CD4-positive, alpha-beta T cell treated with Interleukin-6 at 100 ng/mL for 8 hours (primary cell): Measurements from ENCODE around the gene GIPR.
"Not testable (repeated sequence)": the region's sequence is repeated elsewhere in the genome, so short reads cannot be mapped to it uniquely, and the experiment has no call there.

Experiments used
- DNase-seq: peaks from one replicate; pipeline ENCODE4 v3.0.0-alpha.2; 2020; ENCODE audit warnings: mixed read lengths, low spot score

GIPR gene, protein sequence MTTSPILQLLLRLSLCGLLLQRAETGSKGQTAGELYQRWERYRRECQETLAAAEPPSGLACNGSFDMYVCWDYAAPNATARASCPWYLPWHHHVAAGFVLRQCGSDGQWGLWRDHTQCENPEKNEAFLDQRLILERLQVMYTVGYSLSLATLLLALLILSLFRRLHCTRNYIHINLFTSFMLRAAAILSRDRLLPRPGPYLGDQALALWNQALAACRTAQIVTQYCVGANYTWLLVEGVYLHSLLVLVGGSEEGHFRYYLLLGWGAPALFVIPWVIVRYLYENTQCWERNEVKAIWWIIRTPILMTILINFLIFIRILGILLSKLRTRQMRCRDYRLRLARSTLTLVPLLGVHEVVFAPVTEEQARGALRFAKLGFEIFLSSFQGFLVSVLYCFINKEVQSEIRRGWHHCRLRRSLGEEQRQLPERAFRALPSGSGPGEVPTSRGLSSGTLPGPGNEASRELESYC

GRCh38 chr19:45667620-45668341, at the start of gene GIPR:
GIPR (plus strand) TSS chr19:45668221; CDS start chr19:45669521, 1,300 bp downstream.
- peak; percentile 40 for DNase-seq

DNA sequence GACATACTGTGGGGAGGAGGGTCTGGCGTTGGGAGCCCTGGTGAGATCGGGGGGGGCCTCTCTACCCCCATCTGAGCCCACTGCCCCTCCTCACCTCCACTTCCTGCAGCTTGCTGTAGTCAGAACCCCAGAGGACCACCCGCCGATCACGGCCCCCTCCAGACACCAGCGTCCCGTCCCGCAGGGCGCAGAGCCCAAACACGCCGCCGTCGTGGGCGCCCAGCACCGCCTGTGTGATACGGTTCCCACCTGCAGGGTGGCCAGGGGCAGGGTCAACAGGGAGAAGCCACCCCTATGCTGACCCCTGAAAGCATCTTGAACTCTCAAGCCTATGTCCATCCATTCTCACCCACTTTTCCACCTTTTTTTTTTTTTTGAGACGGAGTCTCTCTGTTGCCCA, 46.6 kb upstream of the GIPR start:
- DNase-seq = no peak

DNA sequence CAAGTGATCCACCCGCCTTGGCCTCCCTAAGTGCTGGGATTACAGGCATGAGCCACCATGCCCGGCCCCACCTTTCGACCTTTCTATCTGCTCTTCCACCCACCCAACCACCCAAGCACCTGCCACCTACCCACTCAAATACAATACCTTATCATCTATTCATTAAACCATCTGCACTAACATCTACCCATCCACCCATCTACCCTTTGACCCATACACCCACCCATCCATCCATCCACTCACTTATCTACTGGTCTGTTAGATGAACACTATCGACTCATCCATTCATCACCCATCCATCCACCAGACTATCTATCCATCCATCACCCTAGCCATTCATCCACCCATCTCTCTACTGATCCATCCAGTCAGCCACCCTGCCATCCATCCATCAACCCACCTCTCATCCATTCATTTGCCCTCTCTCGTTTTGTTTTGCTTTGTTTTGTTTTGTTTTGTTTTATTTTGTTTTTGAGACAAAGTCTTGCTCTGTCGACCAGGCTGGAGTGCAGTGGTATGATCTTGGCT, 46.0 kb upstream of the GIPR start:
- no peak for DNase-seq

DNA sequence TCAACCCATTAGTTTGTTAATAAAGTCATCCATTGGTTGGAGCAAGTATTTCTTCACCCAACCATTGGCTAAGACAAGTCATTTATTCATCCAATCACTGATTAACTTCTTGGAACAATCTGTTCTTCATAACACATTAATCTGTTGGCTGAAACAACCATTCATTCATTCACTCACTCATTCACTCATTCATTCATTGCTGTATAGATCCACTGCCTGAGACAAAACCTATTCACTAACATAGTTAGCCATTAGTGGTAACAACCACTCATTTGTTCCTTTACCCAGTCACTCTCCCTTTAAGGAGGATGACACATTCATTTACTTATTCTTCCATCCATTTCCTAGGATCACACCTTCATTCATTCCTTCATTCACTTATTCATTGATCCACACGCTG, 44.0 kb upstream of the GIPR start:
- no peak for DNase-seq

DNA sequence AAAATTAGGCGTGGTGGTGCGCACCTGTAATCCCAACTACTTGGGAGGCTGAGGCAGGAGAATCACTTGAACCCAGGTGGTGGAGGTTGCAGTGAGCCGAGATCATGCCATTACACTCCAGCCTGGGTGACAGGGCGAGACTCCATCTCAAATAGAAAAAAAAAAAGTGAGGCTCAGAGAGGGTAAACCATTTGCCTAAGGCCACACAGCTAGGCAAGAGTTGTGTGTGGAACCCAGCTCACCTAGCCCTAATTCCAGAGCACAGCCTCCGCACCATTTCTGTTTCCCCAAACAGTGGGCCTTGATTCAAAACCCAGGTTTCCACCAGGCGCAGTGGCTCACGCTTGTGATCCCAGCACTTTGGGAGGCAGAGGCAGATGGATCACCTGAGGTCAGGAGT, 39.8 kb upstream of the GIPR start:
- not testable (repeated sequence) for DNase-seq

GRCh38 chr19:45629704-45630103, 38.3 kb upstream of the GIPR start:
- DNase-seq = no peak

GRCh38 chr19:45630463-45630862, 37.6 kb upstream of the GIPR start:
- no peak for DNase-seq

GRCh38 chr19:45632468-45633196, 35.4 kb upstream of the GIPR start:
- DNase-seq = no peak

- no peak for DNase-seq
Measured at GRCh38 chr19:45636275-45636674, 31.7 kb upstream of the GIPR start.

DNA sequence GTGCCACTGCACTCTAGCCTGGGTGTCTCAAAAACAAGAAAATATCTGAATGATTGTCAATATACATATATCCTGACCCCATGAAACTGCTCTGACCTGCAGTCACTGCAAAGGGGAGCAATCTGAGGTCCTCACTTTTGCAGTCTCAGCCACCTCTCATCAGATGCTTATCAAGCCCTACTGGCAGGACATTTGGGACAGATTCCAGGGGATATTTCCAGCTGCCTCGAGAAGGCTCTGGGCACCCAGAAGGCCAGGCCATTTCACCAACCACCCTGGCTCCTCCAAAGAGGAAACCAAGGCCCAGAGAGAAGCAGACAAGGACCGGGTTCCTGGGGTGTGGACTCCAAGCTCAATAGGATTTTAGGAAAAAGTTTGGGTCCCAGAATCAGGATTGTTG, 31.1 kb upstream of the GIPR start:
- no peak for DNase-seq

GRCh38 chr19:45637890-45638667, 29.9 kb upstream of the GIPR start:
- no peak for DNase-seq

GRCh38 chr19:45638930-45639729, 28.9 kb upstream of the GIPR start, which contains the start of gene EML2:
EML2 (minus strand) TSS chr19:45639397; CDS start chr19:45639376, 21 bp downstream.
- DNase-seq = peak; percentile 45

DNA sequence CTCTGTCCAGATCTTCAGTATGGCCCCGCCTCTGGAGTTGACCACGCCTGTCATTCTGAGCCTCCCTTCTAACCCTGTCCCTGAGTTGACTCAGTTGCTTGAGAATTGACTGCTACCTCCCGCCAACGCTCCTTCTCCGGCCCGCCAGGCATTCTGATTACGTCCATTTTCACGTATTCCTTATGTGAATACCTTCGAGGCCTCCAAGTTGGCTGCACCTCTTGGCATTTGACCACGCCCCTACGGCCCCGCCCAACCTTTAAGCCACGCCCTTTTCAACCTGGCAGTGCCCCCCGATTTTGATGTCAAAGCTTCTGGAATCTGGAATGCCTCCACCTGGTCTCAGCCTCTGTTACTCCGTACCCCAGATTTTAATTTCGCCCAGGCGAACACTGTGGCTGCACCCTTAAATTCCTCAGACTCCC, 27.2 kb upstream of the GIPR start:
- no peak for DNase-seq

DNA sequence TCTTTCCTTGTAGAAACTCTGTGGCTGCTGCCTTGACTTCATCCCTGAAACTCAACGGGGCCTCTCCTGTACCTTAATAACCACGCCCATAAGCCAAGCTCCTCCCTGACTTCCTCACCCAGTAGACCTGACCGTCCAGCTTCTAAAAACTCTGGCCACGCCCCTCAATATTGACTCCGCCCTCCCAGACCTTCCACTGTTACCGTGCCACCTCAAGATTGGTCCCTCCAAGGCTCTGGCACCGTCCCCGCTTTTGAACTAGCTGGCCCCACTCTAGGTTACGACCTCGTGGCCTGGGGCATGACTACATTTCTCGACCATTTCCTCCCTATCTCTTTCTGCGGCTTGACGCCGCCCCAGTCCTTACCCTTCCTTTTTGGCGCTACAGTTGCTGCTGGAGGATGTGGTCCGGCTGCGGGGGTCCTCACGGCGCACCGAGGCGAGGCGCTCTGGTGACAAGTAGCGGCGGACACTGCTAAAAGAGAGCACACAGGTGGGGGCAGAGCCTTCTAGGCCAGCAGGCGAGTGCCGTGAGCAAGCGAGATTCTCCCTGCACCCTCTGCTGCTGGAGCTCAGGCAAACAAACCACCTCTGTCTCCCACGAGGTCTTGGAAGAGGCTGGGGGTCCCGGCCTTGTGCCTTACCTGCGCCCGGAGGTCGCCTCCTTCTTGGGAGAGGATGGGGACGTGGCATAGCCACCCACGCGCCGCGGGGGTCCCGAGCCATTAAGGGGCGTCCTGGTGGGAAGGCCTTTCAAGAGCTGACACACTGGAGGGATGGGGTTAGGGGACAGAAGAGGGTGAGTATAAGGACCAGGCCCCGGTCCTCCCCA, 26.5 kb upstream of the GIPR start:
- peak; percentile 69 for DNase-seq

DNA sequence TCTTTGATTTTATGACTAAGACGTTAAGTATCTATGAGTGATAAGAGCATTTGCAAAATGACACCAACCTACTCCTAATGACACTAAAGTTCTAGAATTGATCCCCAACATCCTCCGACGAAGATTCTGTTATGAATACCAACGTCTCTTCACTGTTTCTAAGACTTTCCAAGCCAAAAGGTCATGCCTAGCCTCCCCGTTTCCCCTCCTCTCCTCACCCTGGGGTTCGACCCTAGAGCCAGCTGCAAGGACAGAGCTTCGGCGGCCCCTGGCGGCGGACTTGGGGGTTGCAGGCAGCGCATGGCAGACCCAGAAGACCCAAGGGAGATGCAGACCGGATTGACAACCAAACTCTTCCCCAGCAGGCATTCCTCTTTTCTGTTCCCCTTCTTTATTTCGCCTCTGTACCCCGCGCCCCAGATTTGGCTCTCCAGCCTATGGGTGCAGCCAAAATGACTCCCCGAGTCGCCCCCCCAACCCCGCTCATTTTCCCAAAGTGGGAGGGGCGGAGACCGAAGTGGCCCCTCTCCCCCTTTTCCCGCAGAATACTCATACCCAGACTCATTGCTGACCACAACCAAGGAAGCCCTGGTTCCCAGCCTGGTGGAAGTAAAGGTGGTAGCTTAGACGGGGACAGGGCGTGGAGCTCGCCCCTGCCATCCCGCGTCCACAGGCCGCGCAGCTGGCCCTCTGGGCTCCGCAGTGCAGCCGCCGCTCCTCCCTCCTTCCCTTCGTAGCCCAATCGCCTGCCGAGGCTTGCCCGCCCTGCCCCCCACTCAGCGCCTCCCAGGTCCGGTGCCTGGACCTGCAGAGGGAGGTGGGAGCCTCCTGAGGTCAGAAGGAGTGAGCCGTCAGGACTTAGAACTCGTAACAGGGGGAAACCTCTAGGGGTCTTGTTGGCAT, 24.7 kb upstream of the GIPR start:
- DNase-seq = peak; percentile 86

GRCh38 chr19:45643927-45644771, 23.9 kb upstream of the GIPR start:
- no peak for DNase-seq

DNA sequence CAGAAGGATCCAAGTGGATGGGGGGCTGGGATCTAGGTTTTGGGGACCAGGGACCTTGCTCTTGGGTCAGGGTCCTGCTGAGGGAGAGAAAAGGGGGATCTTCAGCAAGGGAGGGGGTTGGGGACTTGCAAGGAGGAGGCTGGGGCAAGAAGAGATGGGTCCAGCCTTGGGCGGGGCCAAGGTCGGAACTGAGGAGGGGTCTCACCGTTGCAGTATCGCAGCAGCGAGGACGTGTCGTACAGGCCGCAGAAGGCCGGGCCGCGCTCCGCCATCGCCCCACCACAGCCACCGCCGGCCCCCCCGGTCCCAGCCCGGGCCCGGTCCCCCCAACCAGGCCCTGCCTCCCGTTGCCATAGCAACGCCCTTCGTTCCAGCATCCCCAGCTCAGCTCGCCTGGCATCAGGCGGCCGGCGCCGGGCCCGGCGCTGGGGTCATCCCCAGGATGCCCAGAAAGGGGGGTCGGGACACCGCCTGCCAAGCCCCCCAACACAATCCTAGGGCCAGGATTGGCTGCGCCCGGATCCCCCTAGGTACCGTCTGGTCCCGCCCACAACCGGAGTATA, 22.9 kb upstream of the GIPR start:
- DNase-seq = peak; percentile 13
